Measurements from ENCODE around the gene INKA2.

GRCh38 chr1:111776861-111777260 is 37.7 kb upstream of the INKA2 start:
- TF ChIP-seq EZH2phosphoT487 (IDR thresholded peaks at IDR 0.05; ENCODE audit: unreplicated experiment) = no peak
- TF ChIP-seq EZH2 (IDR thresholded peaks at IDR 0.05; ENCODE audit: low read depth, unreplicated experiment) = no peak
- no peak for TF ChIP-seq CTCF (conservative IDR thresholded peaks at IDR 0.05; ENCODE audit: low read depth in 2 of 2)
- no peak for TF ChIP-seq JUNB (IDR thresholded peaks at IDR 0.05; ENCODE audit: unreplicated experiment)
- TF ChIP-seq NANOG (IDR thresholded peaks at IDR 0.05; ENCODE audit: borderline replicate concordance) = no peak
- TF ChIP-seq, protein P1, sequence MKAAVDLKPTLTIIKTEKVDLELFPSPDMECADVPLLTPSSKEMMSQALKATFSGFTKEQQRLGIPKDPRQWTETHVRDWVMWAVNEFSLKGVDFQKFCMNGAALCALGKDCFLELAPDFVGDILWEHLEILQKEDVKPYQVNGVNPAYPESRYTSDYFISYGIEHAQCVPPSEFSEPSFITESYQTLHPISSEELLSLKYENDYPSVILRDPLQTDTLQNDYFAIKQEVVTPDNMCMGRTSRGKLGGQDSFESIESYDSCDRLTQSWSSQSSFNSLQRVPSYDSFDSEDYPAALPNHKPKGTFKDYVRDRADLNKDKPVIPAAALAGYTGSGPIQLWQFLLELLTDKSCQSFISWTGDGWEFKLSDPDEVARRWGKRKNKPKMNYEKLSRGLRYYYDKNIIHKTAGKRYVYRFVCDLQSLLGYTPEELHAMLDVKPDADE (IDR thresholded peaks at IDR 0.05) = no peak
- no peak for TF ChIP-seq CREB1 (CRISPR knock-in tag; IDR thresholded peaks at IDR 0.05; ENCODE audit: low read depth)
- no peak for TF ChIP-seq POLR2AphosphoS5 (IDR thresholded peaks at IDR 0.05; ENCODE audit: low read depth)
